Bone marrow (tissue), 2 donors: ENCODE results near the gene OR7D2.
"Not testable (repeated sequence)": the region's sequence is repeated elsewhere in the genome, so short reads cannot be mapped to it uniquely, and the experiment has no call there.

Experiments
- DNase-seq, 2 donors: peaks; one replicate each; lab custom pipeline; 2025; lab: John Stamatoyannopoulos, UW

Gene OR7D2

GRCh38 chr19:9178901-9179300, at the start of gene OR7D2:
TSS of gene OR7D2 (plus strand) at chr19:9178979. CDS start at chr19:9185782, 6,803 bp downstream.
- no peak for DNase-seq

GRCh38 chr19:9130965-9131364, 47.8 kb upstream of the OR7D2 start:
- peak in 1 of 2 donors; percentile 73 for DNase-seq

- no peak for DNase-seq
Observed at GRCh38 chr19:9132422-9132821, 46.4 kb upstream of the OR7D2 start.

GRCh38 chr19:9139609-9140158, 39.1 kb upstream of the OR7D2 start:
- no peak for DNase-seq

- peak; percentile 69 to 93 for DNase-seq
Observed at GRCh38 chr19:9140159-9140874, 38.5 kb upstream of the OR7D2 start, which contains the start of gene ZNF317. TSS of gene ZNF317 (plus strand) at chr19:9140397. CDS start at chr19:9156017, 15,620 bp downstream.

- DNase-seq: no peak
Observed at GRCh38 chr19:9144920-9145319, 33.9 kb upstream of the OR7D2 start.

- DNase-seq: no peak
Observed at GRCh38 chr19:9146882-9147281, 31.9 kb upstream of the OR7D2 start.

- DNase-seq: no peak
Observed at GRCh38 chr19:9148697-9149096, 30.1 kb upstream of the OR7D2 start.

GRCh38 chr19:9149997-9150396, 28.8 kb upstream of the OR7D2 start:
- no peak for DNase-seq

GRCh38 chr19:9150650-9151049, 28.1 kb upstream of the OR7D2 start:
- no peak for DNase-seq

- no peak for DNase-seq
Observed at GRCh38 chr19:9151367-9151766, 27.4 kb upstream of the OR7D2 start.

GRCh38 chr19:9155591-9155990, 23.2 kb upstream of the OR7D2 start:
- no peak for DNase-seq

- no peak for DNase-seq
Observed at GRCh38 chr19:9156304-9156703, 22.5 kb upstream of the OR7D2 start.

GRCh38 chr19:9159891-9160290, 18.9 kb upstream of the OR7D2 start:
- DNase-seq: no peak

GRCh38 chr19:9161427-9161826, 17.4 kb upstream of the OR7D2 start:
- no peak for DNase-seq

- DNase-seq: no peak
Observed at GRCh38 chr19:9165261-9165660, 13.5 kb upstream of the OR7D2 start.

- DNase-seq: no peak
Observed at GRCh38 chr19:9166846-9167245, 11.9 kb upstream of the OR7D2 start.

GRCh38 chr19:9171393-9171991, 7.3 kb upstream of the OR7D2 start:
- DNase-seq: no peak

- no peak for DNase-seq
Observed at GRCh38 chr19:9175326-9175725, 3.5 kb upstream of the OR7D2 start.

GRCh38 chr19:9183000-9183399, 4.2 kb downstream of the OR7D2 start:
- no peak for DNase-seq

- no peak for DNase-seq
Observed at GRCh38 chr19:9187191-9187590, 8.4 kb downstream of the OR7D2 start.

GRCh38 chr19:9189535-9189934, 10.8 kb downstream of the OR7D2 start:
- DNase-seq: no peak

- DNase-seq: not testable (repeated sequence)
Observed at GRCh38 chr19:9198044-9198443, 19.3 kb downstream of the OR7D2 start.
